Measurements from ENCODE around the gene RNF41.
"Not testable (repeated sequence)": the region's sequence is repeated elsewhere in the genome, so short reads cannot be mapped to it uniquely, and the experiment has no call there.

RNF41 gene

DNA sequence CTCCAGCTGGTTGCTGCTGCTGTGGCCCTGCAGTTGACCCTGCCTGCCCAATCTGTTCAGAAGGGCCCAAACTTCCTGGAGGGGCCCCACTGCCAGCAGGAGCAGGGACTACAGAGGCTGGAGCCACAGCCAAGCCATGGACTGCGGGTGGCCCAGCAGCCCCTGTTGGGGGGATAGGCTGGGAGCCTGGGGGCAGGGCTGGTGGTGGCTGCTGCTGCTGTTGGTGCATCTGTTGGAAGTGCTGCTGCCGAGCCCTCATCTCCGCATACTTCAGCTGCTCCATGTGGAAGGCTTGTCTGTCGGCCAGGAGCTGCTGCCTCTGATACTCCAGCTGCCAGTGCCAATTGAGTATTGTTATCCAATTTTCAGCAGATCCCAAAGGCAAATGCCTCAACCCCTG, 56.4 kb downstream of the RNF41 start:
- DNase-seq (ENCODE audit: low read depth) = no peak

DNA sequence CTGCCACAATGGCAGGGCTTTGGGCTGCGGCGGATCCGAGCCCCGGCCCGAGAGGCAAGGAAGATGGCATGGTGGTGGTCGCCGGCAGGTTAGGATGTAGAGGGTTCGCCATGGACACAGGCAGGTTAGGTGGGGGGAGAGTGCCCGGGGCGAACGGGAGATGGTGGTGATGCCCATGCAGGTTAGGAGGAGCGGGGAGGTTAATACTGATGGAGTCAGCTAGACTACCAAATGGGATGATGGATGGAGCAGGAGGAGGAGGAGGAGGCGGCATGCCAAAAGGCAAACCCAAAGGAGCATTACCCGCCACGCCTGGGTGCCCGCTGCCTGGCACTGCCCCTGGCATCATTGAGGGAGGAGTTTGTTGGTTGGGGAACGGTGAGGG, 57.4 kb downstream of the RNF41 start:
- no peak for DNase-seq (ENCODE audit: low read depth)

DNA sequence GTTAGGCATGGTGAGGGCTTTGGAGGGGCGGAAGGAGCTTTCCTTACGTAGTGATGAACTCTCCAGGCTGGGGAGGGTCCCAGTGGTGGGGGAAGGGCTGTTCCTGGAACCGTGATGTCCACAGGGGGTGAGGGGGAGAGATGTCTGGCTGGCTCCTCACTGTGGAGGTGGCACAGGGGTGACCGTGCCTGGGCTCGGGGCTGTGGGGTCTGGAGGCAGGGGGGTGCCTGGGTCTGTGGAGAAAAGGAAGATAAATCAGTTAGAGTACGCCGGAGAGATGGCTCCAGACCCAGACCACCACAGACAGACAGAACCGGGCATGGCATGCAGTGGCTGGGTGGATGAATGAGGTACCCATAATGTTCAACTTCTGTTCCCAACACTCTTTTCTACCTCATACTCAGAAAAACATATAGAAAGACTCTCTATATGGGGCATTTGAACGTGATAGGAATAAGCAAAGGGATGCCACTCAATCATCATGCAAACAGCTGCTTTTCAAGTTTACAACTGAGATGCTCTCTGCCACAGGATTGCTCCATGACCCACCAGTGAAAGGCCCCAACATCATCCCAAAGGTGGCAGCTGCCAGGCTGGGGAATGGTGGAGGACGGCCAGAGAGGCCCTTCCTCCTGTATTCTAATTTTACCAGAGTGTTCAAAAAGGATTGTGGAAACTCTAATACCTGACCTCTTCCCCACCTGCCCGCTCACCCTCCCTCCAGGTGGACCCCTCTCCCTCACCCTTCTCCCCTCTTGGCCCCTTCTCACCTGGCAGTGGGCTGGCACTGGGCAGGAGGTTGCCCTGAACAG, 58.0 kb downstream of the RNF41 start:
- DNase-seq (ENCODE audit: low read depth) = no peak

DNA sequence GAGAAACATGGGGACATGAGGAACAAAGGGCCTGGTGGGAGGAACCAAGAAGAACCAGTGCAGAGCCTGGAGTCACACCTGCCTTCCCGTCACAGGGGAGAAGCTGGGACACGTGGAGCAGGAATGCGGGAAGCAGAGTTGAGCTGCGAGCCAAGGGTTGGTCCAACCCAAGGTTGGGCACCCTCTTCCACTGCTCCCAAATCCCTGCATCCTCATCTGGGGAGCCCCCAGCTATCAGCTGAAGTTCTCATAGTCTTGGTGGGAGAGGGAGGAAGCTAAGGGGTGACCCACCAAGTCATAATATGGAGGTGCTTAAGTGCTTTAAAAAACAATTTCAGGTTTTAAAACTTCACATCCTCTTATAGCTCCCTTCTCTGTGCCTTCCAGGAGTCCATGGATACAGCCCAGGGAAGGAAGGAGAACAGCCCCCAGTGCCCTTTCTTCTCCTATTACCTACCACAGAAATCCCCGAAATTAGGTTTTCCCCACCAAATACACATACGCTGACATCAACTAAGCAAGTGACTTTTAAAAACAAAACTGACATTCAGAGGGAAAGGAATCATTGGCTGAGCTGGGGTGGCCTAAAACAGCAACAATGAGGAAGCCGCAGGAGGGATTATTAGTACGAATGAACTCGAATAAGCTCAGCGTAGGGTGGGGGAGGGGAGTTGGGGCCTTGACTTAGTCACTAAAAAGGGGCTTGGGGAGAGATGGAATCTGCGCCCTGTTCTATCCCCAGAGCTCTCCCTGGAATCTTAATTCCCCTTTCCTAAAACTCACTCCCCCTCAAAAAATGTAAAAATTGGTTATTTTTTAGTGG, 59.0 kb downstream of the RNF41 start:
- no peak for DNase-seq (ENCODE audit: low read depth)

DNA sequence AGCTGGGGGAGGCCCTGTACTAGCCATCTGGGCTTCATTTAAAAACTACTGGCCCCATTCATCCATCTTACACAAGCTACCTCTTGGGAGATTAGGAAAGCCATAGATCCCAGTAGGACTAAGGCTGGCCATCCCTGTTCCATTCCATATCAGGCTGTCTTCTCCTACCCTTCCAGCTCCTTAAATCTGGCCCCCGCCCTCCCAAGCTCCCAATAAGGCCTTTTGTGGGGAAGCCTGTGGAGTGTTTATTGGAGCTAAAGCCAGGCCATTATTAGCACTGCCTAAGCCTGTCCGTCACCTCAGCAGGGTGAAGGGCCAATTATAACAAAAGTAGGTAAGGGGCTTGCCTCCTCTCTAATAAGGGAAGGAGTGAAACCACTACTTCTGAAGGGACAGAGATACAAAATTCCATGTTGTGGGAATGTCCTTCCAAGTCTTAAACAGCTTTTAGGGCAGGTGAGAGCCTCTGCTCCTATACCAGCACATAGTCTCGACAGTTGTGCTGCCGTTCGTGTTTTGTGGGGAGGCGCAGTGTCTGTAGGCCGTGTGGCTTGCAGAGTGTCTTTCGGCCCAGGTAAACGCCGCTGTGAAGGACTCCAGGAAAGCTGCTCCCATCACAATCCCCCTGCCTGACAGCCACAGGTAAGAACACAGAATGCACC, 59.9 kb downstream of the RNF41 start:
- no peak for DNase-seq (ENCODE audit: low read depth)

DNA sequence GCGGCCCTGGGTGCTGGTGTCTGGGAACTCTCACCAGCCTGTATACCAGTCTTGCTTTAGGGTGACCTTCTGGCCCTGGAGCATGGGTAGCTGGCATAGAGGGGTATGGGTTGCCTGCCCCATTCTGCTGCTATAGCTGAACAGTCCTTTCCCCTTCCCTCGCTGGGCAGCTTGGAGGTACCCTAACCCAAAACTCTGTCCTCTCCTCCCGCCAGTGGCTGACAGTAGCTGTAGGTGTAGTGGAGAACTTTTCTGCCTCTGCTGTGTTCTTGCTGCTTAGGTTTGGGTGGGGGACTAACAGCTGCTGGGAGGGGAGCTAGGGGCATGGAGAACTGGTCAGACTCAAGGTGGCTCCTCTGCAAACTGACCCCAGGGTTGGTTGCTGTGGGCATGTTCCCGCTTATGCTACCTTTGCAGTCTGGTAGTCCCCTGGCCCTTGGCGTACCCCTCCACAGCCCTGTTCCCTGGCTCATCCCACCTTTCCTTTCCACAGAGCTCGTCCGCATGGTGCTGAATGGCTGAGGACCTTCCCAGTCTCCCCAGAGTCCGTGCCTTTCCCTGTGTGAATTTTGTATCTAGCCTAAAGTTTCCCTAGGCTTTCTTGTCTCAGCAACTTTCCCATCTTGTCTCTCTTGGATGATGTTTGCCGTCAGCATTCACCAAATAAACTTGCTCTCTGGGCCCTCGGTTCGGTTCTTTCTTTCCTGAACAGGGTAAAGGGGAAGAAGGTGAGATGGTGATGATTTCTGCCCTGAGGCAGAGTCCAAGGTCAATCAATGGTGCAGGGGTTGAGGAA, 60.6 kb downstream of the RNF41 start:
- no peak for DNase-seq (ENCODE audit: low read depth)

DNA sequence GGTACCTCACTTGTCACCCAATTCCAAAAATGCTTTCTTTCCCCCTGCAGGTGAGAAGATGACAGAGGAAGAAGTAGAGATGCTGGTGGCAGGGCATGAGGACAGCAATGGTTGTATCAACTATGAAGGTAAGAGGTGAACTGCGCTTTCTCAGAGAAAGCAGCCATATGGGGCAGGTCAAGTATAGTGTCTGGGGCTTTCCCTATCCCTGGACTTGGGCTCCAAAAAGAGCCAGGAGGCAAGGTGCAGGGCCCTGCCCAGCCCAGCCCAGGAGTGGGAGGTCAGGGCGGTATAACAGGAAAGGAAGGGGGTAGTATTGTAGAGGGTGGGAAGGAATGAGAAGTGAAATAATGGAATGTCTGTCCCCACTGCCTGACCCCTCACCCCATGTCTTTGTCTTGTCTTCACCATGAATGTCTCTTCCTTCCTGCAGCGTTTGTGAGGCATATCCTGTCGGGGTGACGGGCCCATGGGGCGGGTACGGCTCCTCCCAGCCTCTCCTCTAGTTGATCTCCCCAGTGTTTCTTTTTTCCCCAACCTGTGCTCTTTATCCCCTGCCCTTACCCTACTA, 61.4 kb downstream of the RNF41 start:
- DNase-seq (ENCODE audit: low read depth) = peak; percentile 29

DNA sequence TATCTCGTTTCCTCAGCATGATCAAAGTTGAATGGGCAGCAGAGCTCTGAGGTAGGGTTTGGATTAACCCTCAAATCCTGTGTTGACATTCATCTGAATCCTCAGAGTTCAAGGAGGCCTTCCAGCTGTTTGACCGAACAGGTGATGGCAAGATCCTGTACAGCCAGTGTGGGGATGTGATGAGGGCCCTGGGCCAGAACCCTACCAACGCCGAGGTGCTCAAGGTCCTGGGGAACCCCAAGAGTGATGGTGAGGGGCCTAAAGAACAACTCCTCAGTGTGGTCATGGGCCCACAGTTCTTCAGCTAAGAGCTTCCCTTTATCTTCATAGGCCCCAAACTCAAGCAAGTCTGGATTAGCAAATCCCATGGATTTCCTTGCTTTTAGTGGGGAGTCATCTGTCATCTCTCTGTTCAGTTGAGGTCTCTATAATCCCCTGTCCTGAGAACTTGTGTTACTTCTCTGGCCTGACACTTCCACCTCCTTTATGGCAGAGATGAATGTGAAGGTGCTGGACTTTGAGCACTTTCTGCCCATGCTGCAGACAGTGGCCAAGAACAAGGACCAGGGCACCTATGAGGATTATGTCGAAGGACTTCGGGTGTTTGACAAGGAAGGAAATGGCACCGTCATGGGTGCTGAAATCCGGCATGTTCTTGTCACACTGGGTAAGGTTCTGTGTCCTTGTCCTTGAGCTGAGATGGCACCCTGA, 62.1 kb downstream of the RNF41 start:
- DNase-seq (ENCODE audit: low read depth) = no peak

DNA sequence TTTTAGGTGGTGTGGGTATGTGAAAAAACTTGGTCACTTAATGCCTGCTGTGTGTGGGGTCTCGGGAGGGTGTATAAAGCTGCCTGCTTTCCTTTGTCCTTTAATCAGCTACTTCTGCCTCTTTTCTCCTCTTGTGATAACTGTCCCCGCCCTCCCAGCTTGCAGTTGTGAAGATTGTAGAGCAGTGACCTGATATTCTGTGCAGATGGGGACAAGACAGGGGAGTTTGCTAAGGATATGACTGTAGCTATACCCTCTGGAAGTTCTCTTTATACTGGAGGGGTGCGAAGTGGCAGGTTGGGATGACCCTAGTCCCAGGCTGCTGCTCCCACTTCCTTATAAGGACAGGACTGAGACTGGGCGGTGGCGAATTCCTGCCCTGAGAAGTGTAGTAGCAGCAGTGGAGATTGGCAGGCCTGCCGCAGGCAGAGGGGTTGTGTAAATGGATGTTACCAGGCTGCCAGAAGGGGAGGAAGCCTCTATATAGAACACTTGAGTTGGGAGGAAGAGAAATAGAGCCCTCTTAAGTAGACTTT, 62.7 kb downstream of the RNF41 start:
- DNase-seq (ENCODE audit: low read depth) = no peak

DNA sequence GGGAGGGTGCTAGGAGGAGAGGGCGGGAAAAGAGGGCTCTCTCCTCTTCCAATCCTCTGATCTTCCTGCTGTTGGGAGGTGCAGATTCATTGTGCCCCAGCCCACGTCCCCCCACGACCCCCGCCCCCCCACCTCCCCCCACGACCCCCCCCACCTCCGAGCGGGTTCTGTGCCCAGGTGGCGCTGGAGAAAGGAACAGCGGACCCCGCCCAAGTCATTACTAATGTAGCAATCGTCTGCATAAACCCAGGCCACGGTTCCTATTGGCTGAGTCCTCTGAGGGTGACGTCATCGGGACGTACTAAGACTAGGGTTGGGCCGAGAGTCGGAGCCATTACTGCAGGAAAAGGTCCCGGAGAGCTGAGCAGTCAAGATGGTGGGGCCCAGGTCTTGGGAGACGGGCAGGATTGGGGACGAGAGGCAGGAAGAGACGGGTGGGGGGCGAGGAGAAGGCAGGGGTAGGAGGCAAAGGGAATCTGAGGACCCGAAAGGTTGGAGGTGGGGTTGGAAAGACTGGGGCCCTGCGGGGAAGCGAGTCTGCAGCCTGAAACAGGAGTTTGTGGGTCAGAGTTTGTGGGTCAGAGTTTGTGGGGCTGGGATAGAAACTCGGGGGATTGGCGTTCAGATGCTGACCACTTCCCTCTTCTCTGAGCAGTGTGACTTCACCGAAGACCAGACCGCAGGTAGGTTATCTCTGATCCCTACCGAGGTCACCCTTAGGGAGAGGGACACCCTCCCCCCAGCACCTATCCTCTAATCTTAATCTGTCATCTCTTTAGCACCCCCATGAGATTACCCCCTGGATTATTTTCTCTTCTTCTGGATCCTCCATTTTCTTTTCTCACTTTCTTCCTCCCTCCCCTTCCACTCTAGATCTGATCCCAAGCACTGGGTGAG, 63.4 kb downstream of the RNF41 start, which contains the start of gene MYL6:
TSS of gene MYL6 (plus strand) at position 331 of the 897 bp plus-strand sequence. CDS start at position 374, 43 bp downstream.
- DNase-seq (ENCODE audit: low read depth) = peak; percentile 84

DNA sequence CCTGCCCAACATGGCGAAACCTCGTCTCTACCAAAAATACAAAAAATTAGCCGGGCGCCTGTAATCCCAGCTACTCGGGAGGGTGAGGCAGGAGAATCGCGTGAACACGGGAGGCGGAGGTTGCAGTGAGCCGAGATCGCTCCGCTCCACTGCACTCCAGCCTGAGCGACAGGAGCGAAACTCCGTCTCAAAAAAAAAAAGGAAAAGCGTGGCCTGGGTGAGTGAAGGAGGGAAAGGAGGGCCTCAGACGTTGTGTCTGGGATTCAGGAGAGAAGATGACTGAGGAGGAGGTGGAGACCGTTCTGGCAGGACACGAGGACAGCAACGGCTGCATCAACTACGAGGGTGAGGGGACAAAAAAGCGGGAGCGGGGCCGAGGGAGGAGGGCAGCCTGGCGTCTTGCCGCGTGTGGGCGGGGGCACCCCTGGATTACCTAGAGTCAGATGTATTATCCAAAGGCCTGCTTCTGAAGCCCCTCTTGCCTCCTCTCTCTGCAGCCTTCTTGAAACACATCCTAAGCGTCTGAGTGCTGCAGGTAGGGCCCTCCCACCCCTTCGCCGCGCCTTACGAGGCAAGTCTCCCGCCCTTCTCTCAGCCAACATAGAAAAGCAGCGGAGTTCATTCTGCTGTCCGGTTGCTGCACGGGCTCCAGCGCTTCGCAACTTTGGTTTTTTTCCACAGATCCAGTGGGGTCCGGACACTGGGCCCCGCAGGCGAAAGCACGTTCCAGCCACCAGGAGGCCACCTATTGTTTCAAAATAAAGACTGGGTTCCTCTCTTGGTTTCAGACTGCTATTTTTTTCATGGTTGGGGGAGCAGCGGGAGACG, 64.3 kb downstream of the RNF41 start:
- peak; percentile 40 for DNase-seq (ENCODE audit: low read depth)

DNA sequence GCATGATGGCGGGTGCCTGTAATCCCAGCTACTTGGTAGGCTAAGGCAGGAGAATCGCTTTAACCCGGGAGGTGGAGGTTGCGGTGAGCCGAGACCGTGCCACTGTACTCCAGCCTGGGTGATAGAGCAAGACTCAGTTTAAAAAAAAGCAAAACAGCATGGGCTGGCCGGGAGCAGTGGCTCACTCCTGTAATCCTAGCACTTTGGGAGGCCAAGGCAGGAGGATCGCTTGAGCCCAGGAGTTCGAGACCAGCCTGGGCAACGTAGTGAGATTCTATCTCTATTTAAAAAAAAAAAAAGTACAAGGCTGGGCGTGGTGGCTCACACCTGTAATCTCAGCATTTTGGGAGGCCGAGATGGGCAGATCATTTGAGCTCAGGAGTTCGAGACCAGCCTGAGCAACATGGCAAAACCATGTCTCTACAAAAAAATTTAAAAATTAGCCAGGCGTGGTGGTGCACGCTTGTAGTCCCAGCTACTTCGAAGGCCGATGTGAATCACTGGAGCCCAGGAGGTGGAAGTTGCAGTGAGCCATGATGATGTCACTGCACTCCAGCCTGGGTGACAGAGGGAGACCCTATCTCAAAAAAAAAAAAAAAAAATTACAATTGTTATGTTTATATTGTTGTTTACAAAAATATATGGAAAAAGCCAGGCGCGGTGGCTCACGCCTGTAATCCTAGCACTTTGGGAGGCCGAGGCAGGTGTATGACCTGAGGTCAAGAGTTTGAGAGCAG, 65.1 kb downstream of the RNF41 start:
- not testable (repeated sequence) for DNase-seq (ENCODE audit: low read depth)

DNA sequence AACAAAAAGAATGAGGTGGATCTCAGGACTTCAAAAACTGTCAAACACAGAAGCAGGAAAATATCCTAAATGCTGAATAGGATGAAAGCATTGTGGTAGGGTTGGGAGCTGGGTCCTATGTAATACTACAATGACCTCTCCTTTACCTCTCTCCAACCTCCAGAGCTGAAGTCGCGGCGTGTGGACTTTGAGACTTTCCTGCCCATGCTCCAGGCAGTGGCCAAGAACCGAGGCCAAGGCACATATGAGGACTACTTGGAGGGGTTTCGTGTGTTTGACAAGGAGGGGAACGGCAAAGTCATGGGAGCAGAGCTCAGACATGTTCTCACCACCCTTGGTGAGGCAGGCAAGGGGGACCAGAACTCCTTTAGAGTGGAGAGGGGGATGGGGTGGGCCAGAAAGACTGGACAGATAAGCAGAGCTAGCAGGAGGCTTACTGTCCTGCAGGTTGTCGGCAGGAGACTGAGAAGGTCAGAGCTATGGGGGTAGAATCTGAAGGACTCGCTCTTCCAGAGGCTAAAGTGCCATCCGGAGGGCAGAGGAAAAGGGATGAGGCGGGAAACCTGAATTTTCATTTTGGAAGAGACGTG, 66.4 kb downstream of the RNF41 start:
- DNase-seq (ENCODE audit: low read depth) = no peak

DNA sequence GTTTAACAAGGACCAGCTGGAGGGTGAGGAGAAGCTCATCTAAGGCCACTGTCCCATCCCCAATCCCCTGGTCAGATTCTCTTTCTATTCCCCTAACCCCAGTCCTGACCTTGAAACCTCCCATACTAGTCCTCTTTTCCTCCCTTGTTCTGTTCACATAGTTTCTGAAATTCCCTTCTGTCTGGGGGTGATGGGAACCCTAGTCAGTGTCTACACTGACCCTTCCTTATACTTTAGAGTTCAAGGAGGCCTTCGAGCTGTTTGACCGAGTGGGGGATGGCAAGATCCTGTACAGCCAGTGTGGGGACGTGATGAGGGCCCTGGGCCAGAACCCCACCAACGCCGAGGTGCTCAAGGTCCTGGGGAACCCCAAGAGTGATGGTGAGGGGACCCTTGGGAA, 66.9 kb downstream of the RNF41 start:
- no peak for DNase-seq (ENCODE audit: low read depth)

DNA sequence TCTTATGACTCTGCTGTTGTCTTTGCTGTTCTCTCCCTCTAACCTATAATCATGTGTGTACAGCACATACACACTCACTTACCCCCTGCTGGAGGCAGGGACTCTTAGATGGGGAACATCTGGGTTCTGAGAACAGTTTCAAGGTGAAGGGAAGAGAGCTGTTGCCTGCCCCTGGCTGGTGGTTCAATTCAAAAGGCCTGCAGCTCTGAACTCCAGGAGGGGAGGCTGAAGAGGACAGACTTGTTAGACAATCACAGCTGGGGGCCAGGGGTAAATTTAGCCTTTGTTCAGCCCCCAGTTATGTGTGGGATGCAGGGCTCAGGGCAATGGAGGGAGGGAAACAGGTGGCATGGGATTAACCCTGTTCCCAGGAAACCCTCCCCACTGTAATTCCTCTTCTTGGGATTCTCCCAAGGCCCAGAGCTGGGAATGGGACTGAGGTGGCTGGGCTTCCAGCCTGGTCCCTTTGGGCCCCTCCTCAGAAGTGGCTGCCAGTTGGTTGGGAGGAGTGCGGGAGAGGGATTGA, 67.4 kb downstream of the RNF41 start:
- no peak for DNase-seq (ENCODE audit: low read depth)

DNA sequence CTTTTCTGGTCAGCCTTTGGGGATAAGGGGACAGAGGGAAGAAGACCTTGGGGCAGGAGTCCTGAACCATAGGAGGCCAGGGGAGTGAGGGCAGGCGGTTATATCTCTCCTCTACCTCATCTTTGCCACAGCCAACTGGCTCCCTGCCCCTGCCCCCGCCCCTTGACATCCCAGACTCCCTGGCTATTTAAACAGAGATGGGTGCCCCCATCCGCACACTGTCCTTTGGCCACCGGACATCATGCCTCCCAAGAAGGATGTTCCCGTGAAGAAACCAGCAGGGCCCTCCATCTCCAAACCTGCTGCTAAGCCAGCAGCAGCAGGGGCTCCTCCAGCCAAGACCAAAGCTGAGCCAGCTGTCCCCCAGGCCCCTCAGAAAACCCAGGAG, 68.0 kb downstream of the RNF41 start:
- no peak for DNase-seq (ENCODE audit: low read depth)

All from stimulated activated CD8-positive, alpha-beta memory T cell treated with anti-CD3 and anti-CD28 coated beads, Interleukin-15, amount 100 ng/mL, for 1 hour (primary cell).